IMR-90 (cell line): Measurements from ENCODE around the gene CADM2. TPM values are rescaled to one million over a fixed set of nuclear protein-coding genes. Genes with fewer than 3 reads are reported as not detected.

Experiments
- ATAC-seq: fragments of 200-7000 bp; cut with Tn5 transposase; 2 replicates; pipeline ENCODE4 v1.9.1; 2020; ENCODE audit warnings: low read depth, mild to moderate bottlenecking, moderate library complexity
- BruUV-seq: library from RNA; stranded (reverse); fragments of 400-500 nt; replicated peaks from 2 replicates; lab custom pipeline; 2021; lab: Mats Ljungman, UMichigan
- CTCF ChIA-PET: fragments of 300-600 bp; formaldehyde crosslinking; extraction: SDS; loops from one replicate; lab custom pipeline; 2021; ENCODE audit warnings: antibody characterized with exemption; lab: Yijun Ruan, JAX
- POLR2A ChIA-PET: fragments of 300-600 bp; sonication (Branson Sonifier 250); formaldehyde crosslinking; loops from one replicate; lab custom pipeline; 2022; ENCODE audit warnings: antibody characterized with exemption; ENCODE audit not compliant: unreplicated experiment; lab: Charles Lee
- DNase-seq: peaks from one replicate; pipeline ENCODE4 v3.0.0; 2013
- H2AFZ ChIP-seq: replicated peaks from 2 replicates; pipeline ENCODE3; 2013; ENCODE audit warnings: low read length, mild to moderate bottlenecking; ENCODE audit not compliant: poor library complexity
- H2AK5ac ChIP-seq: 2 replicates; pipeline ENCODE4 v1.6.1; 2013; ENCODE audit warnings: low read depth, low read length, inconsistent platforms
- H2AK9ac ChIP-seq: replicated peaks from 2 replicates; pipeline ENCODE3; 2013; ENCODE audit warnings: mild to moderate bottlenecking, low read depth, low read length, moderate library complexity; ENCODE audit not compliant: poor library complexity
- H2BK120ac ChIP-seq: 2 replicates; pipeline ENCODE4 v1.6.1; 2013; ENCODE audit warnings: low read depth, low read length, inconsistent platforms
- H2BK15ac ChIP-seq: 3 replicates; pipeline ENCODE4 v1.6.1; 2013; ENCODE audit warnings: low read depth, low read length, inconsistent platforms
- H2BK20ac ChIP-seq: 2 replicates; pipeline ENCODE4 v1.6.1; 2013; ENCODE audit warnings: low read depth, mild to moderate bottlenecking, inconsistent platforms, low read length, moderate library complexity
- H2BK5ac ChIP-seq: 2 replicates; pipeline ENCODE4 v1.6.1; 2013; ENCODE audit warnings: mild to moderate bottlenecking, low read depth, low read length, inconsistent platforms; ENCODE audit not compliant: poor library complexity, severe bottlenecking
- H3K14ac ChIP-seq: replicated peaks from 2 replicates; pipeline ENCODE4 v1.6.1; 2013; ENCODE audit warnings: low read depth, low read length, inconsistent platforms
- H3K18ac ChIP-seq: 2 replicates; pipeline ENCODE4 v1.6.1; 2013; ENCODE audit warnings: low read depth, low read length, control low read depth
- H3K23ac ChIP-seq: 2 replicates; pipeline ENCODE4 v1.6.1; 2013; ENCODE audit warnings: low read depth, low read length, inconsistent platforms
- H3K27ac ChIP-seq: 2 replicates; pipeline ENCODE4 v1.5.1; 2013; ENCODE audit warnings: mild to moderate bottlenecking, control low read depth, low read length; ENCODE audit not compliant: insufficient read depth
- H3K27me3 ChIP-seq: 2 replicates; pipeline ENCODE4 v1.6.1; 2013; ENCODE audit warnings: low read length; ENCODE audit not compliant: control insufficient read depth, insufficient read depth
- H3K36me3 ChIP-seq: 2 replicates; pipeline ENCODE4 v1.6.1; 2013; ENCODE audit warnings: low read length, mixed read lengths; ENCODE audit not compliant: control insufficient read depth, insufficient read depth
- H3K4ac ChIP-seq: 2 replicates; pipeline ENCODE4 v1.6.1; 2013; ENCODE audit warnings: low read depth, low read length, inconsistent platforms
- H3K4me1 ChIP-seq: 2 replicates; pipeline ENCODE4 v1.6.1; 2013; ENCODE audit warnings: low read length, mixed read lengths; ENCODE audit not compliant: control insufficient read depth, insufficient read depth
- H3K4me2 ChIP-seq: 2 replicates; pipeline ENCODE4 v1.6.1; 2013; ENCODE audit warnings: low read depth, mild to moderate bottlenecking, control low read depth, low read length, moderate library complexity
- H3K4me3 ChIP-seq: 2 replicates; pipeline ENCODE4 v1.5.1; 2013; ENCODE audit warnings: low read depth, mild to moderate bottlenecking, control low read depth, low read length, moderate library complexity; ENCODE audit not compliant: insufficient read depth
- H3K56ac ChIP-seq: 2 replicates; pipeline ENCODE4 v1.6.1; 2013; ENCODE audit warnings: low read length, inconsistent platforms; ENCODE audit not compliant: insufficient read depth; ENCODE audit errors: extremely low read depth
- H3K79me1 ChIP-seq, 2 experiments: 2 replicates each; pipeline ENCODE4 v1.6.1; 2013; ENCODE audit warnings: low read length in 2 of 2, inconsistent platforms in 1 of 2, low read depth in 1 of 2
- H3K9ac ChIP-seq: 2 replicates; pipeline ENCODE4 v1.6.1; 2013; ENCODE audit warnings: low read depth, low read length, control low read depth
- H3K9me1 ChIP-seq: 2 replicates; pipeline ENCODE4 v1.6.1; 2013; ENCODE audit warnings: low read length, inconsistent platforms; ENCODE audit not compliant: insufficient read depth
- H3K9me3 ChIP-seq: 2 replicates; pipeline ENCODE4 v1.6.1; 2013; ENCODE audit warnings: low read length; ENCODE audit not compliant: control insufficient read depth, insufficient read depth
- H4K20me1 ChIP-seq: 2 replicates; pipeline ENCODE4 v1.6.1; 2013; ENCODE audit warnings: low read length, inconsistent platforms; ENCODE audit not compliant: insufficient read depth
- H4K5ac ChIP-seq: 2 replicates; pipeline ENCODE4 v1.6.1; 2013; ENCODE audit warnings: mild to moderate bottlenecking, low read depth, low read length, control low read depth
- H4K8ac ChIP-seq, 2 experiments: 2 replicates each; pipeline ENCODE4 v1.6.1; 2013; ENCODE audit warnings: low read depth in 2 of 2, low read length in 2 of 2, control low read depth in 1 of 2, inconsistent platforms in 1 of 2
- H4K91ac ChIP-seq: 2 replicates; pipeline ENCODE4 v1.6.1; 2013; ENCODE audit warnings: low read depth, low read length, inconsistent platforms; ENCODE audit not compliant: insufficient read depth
- CEBPB ChIP-seq: IDR thresholded peaks from 2 replicates; pipeline ENCODE4 v1.6.1; 2012; ENCODE audit warnings: low read depth, low read length, improper control_type of control experiment
- CTCF ChIP-seq: conservative IDR thresholded peaks from 2 replicates; pipeline ENCODE4 v1.5.1; 2012; ENCODE audit warnings: mild to moderate bottlenecking, low read depth, low read length, improper control_type of control experiment
- ELK1 ChIP-seq: fragments of 150-350 bp; IDR thresholded peaks from 2 replicates; pipeline ENCODE4 v1.6.1; 2016; ENCODE audit warnings: low read depth, mild to moderate bottlenecking, low read length, moderate library complexity, borderline replicate concordance
- FOS ChIP-seq: fragments of 150-350 bp; IDR thresholded peaks from 2 replicates; pipeline ENCODE4 v1.6.1; 2016; ENCODE audit warnings: low read depth, low read length
- MAFK ChIP-seq: IDR thresholded peaks from 2 replicates; pipeline ENCODE4 v1.6.1; 2012; ENCODE audit warnings: low read depth, low read length, improper control_type of control experiment
- MXI1 ChIP-seq: IDR thresholded peaks from 2 replicates; pipeline ENCODE4 v1.6.1; 2012; ENCODE audit warnings: low read depth, mild to moderate bottlenecking, low read length, moderate library complexity, borderline replicate concordance
- NFE2L2 ChIP-seq: fragments of 150-350 bp; IDR thresholded peaks from 2 replicates; pipeline ENCODE4 v1.6.1; 2016; ENCODE audit warnings: low read depth, mild to moderate bottlenecking, low read length
- RFX5 ChIP-seq: IDR thresholded peaks from 2 replicates; pipeline ENCODE4 v1.8.0; 2012; ENCODE audit warnings: low read depth, mild to moderate bottlenecking, low read length, moderate library complexity
- SMC3 ChIP-seq: fragments of 150-350 bp; IDR thresholded peaks from 2 replicates; pipeline ENCODE4 v1.6.1; 2016; ENCODE audit warnings: low read depth, mild to moderate bottlenecking, antibody characterized with exemption, low read length, moderate library complexity
- USF2 ChIP-seq: fragments of 150-350 bp; IDR thresholded peaks from 2 replicates; pipeline ENCODE4 v1.6.1; 2017; ENCODE audit warnings: mild to moderate bottlenecking, antibody characterized with exemption, low read length, low read depth
- WGBS, 2 experiments: methylation state at CpG; one replicate each; pipeline versions ENCODE4 v1.1.5 to v1.1.7; 2013; ENCODE audit warnings: missing lambda C conversion rate in 2 of 2; ENCODE audit not compliant: insufficient read length in 1 of 2; ENCODE audit errors: extremely low coverage in 2 of 2; 5-methylcytosine and 5-hydroxymethylcytosine counted together
- dilution Hi-C: fragments of 300-500 bp; cut with HindIII; formaldehyde crosslinking; loops from one replicate; pipeline ENCODE4 v1.14.3; 2018; ENCODE audit warnings: low sequenced_read_pairs; ENCODE audit not compliant: unreplicated experiment
- in situ Hi-C: fragments of 300-500 bp; cut with MboI; formaldehyde crosslinking; loops from 3 replicates; pipeline ENCODE4 v1.14.3; 2019; ENCODE audit warnings: low sequenced_read_pairs, inconsistent platforms, mixed read lengths
- intact Hi-C: fragments of 100-400 bp; cut with micrococcal nuclease; formaldehyde crosslinking; loops from 2 replicates; pipeline ENCODE4 v1.10.0; 2022
- polyA plus RNA-seq, 3 experiments: library from polyadenylated mRNA; depleted of rRNA; stranded (reverse); fragments of >200 nt; gene quantifications; 2 replicates each; pipeline ENCODE4 v1.2.3, GENCODE V29; 2012; ENCODE audit warnings: low replicate concordance in 1 of 3
- total RNA-seq: library from RNA; depleted of rRNA; stranded (reverse); fragments of >200 nt; gene quantifications from 2 replicates; pipeline ENCODE4 v1.2.3, GENCODE V29; 2012

The CADM2 gene
- total and polyA plus RNA-seq, 2 of the 4 experiments (the other 2 are of a cell fraction) = not detected

GRCh38 chr3:85337895-85338294 is 379.1 kb downstream of the CADM2 start:
- no peak overlapping the region for H2BK20ac ChIP-seq
- no peak overlapping the region for H2BK15ac ChIP-seq
- no peak overlapping the region for H2AK9ac ChIP-seq
- no peak overlapping the region for H3K23ac ChIP-seq
- no peaks in the 10 kb centered on the region for H3K9me1 ChIP-seq
- in situ Hi-C loops (no loop called here), dilution Hi-C loops (no loop called here), intact Hi-C loops (no loop called here)
- no peaks in the 10 kb centered on the region for H4K20me1 ChIP-seq
- H3K27ac ChIP-seq = no peak overlapping the region
- no peaks in the 10 kb centered on the region for H3K36me3 ChIP-seq
- no CpG with 5 or more reads among the region's 2 CpGs for WGBS, 2 experiments
- H3K14ac ChIP-seq = no peak overlapping the region
- no peaks in the 10 kb centered on the region for H3K79me1 ChIP-seq
- no peaks in the 10 kb centered on the region for H3K4me1 ChIP-seq
- DNase-seq = no peak
- H2AK5ac ChIP-seq = no peak overlapping the region
- H4K91ac ChIP-seq = no peak overlapping the region
- no peak overlapping the region for H4K5ac ChIP-seq
- ATAC-seq = no peak
- CTCF ChIA-PET = no interaction called here
- no peak overlapping the region for H3K4me3 ChIP-seq
- no peak overlapping the region for H2BK5ac ChIP-seq
- H3K27me3 ChIP-seq = no peaks in the 10 kb centered on the region
- no peak overlapping the region for H3K9ac ChIP-seq
- H2BK120ac ChIP-seq = no peak overlapping the region
- H4K8ac ChIP-seq = no peak overlapping the region
- H3K4ac ChIP-seq = no peak overlapping the region
- no peak overlapping the region for H3K4me2 ChIP-seq
- no peak overlapping the region for H2AFZ ChIP-seq
- TF ChIP-seq MXI1 = no peak
- TF ChIP-seq SMC3 = no peak
- TF ChIP-seq CEBPB = no peak
- TF ChIP-seq CTCF = no peak
- no peak for TF ChIP-seq MAFK
- TF ChIP-seq USF2 = no peak
- no peak for TF ChIP-seq NFE2L2
- no peak for TF ChIP-seq FOS
- TF ChIP-seq ELK1 = no peak
- no peak for TF ChIP-seq RFX5
- no peak overlapping the region for H3K18ac ChIP-seq
- no peak overlapping the region for H3K56ac ChIP-seq
- no TSS peak for BruUV-seq
- POLR2A ChIA-PET = no interaction called here
- H3K9me3 ChIP-seq = no peaks in the 10 kb centered on the region
